HEK293T (cell line): ENCODE results near the gene HAUS5.

Experiments used
- CTCF ChIA-PET: fragments of 350-600 bp; formaldehyde crosslinking; extraction: SDS; loops from one replicate; lab custom pipeline; 2021; ENCODE audit warnings: antibody characterized with exemption, inconsistent platforms; lab: Yijun Ruan, JAX
- POLR2A ChIA-PET: fragments of 350-600 bp; formaldehyde crosslinking; extraction: SDS; loops from one replicate; lab custom pipeline; 2020; ENCODE audit warnings: antibody characterized with exemption, inconsistent platforms; lab: Yijun Ruan, JAX
- DNase-seq: peaks from one replicate; pipeline ENCODE4 v3.0.0; 2012; ENCODE audit warnings: mixed read lengths; ENCODE audit errors: extremely low spot score
- ARNT ChIP-seq: fragments of 450-650 bp; IDR thresholded peaks from 2 replicates; pipeline ENCODE4 v1.6.1; 2017; ENCODE audit warnings: mild to moderate bottlenecking
- BHLHE40 ChIP-seq: fragments of 450-650 bp; IDR thresholded peaks from 2 replicates; pipeline ENCODE4 v1.6.1; 2016; ENCODE audit warnings: mild to moderate bottlenecking, moderate library complexity, borderline replicate concordance
- CTBP1 ChIP-seq: fragments of 450-650 bp; IDR thresholded peaks from 2 replicates; pipeline ENCODE4 v1.6.1; 2016; ENCODE audit warnings: borderline replicate concordance
- ELF4 ChIP-seq: fragments of 450-650 bp; IDR thresholded peaks from 2 replicates; pipeline ENCODE4 v1.6.1; 2017; ENCODE audit warnings: antibody characterized with exemption
- FOXA1 ChIP-seq: fragments of 450-650 bp; IDR thresholded peaks from 2 replicates; pipeline ENCODE4 v1.6.1; 2016; ENCODE audit warnings: mild to moderate bottlenecking
- FOXK2 ChIP-seq: fragments of 450-650 bp; IDR thresholded peaks from 2 replicates; pipeline ENCODE4 v1.6.1; 2016; ENCODE audit warnings: mild to moderate bottlenecking
- FOXM1 ChIP-seq: fragments of 450-650 bp; IDR thresholded peaks from 2 replicates; pipeline ENCODE4 v1.6.1; 2017; ENCODE audit warnings: mild to moderate bottlenecking, borderline replicate concordance
- HDGF ChIP-seq: fragments of 450-650 bp; IDR thresholded peaks from 2 replicates; pipeline ENCODE4 v1.6.1; 2017; ENCODE audit warnings: antibody characterized with exemption, borderline replicate concordance
- L3MBTL2 ChIP-seq: fragments of 450-650 bp; conservative IDR thresholded peaks from 2 replicates; pipeline ENCODE4 v1.6.1; 2016; ENCODE audit warnings: mild to moderate bottlenecking
- LEF1 ChIP-seq: fragments of 450-650 bp; IDR thresholded peaks from 2 replicates; pipeline ENCODE4 v1.6.1; 2017; ENCODE audit warnings: mild to moderate bottlenecking, borderline replicate concordance
- NFRKB ChIP-seq: fragments of 450-650 bp; IDR thresholded peaks from 2 replicates; pipeline ENCODE4 v1.6.1; 2016; ENCODE audit warnings: mild to moderate bottlenecking, moderate library complexity
- SP1 ChIP-seq: fragments of 450-650 bp; IDR thresholded peaks from 2 replicates; pipeline ENCODE4 v1.6.1; 2017
- SUZ12 ChIP-seq: fragments of 450-650 bp; IDR thresholded peaks from 2 replicates; pipeline ENCODE4 v1.6.1; 2016; ENCODE audit warnings: mild to moderate bottlenecking
- TARDBP ChIP-seq: fragments of 450-650 bp; IDR thresholded peaks from 2 replicates; pipeline ENCODE4 v1.6.1; 2016
- ZNF384 ChIP-seq: fragments of 450-650 bp; IDR thresholded peaks from 2 replicates; pipeline ENCODE4 v1.6.1; 2016
- TF ChIP-seq, protein P1 (sequence below): fragments of 450-650 bp; IDR thresholded peaks from 2 replicates; pipeline ENCODE4 v1.6.1; 2016

HAUS5 gene

DNA sequence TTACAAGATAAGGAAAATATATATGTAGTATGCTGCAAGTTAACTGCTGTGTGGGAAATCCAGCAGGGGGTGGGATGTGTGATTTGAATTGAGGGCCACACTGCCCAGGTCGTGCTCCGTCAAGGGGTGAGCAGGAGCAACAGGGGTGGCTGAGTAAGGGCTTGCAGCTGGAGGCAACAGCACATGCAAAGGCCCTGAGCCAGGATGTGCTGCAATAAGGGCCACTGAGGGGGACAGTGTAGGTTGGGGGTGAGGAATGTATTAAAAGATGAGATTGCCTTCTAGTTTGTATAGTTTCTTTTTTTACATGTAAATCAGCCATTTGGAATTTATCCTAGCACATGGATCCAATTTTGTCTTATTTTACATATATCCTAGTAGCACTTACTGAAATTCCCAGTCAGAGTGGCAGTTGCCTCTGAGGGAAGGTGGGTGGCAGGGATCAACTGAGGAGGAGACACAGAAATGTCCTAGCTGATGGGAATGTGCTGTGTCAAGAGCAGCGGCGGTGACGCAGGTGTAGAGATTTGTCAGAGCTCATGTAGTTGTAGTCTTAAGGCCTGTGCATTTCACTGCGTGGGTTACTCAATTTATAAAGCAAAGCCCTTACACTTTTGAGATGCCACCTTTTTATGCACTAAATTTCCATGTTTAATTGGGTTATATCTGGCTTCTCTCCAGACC lies 10.9 kb downstream of the HAUS5 start:
- DNase-seq, result no peak
- POLR2A ChIA-PET, result interaction anchor here (1.0 to 2.1 kb wide), 4 partner anchors 11 to 75 kb away, joined by 3 to 8 read pairs (median 5); partner anchors contain the start of genes COX6B1 and HAUS5
- CTCF ChIA-PET, result no interaction called here
- TF ChIP-seq LEF1 (no peak), FOXK2 (no peak)

DNA sequence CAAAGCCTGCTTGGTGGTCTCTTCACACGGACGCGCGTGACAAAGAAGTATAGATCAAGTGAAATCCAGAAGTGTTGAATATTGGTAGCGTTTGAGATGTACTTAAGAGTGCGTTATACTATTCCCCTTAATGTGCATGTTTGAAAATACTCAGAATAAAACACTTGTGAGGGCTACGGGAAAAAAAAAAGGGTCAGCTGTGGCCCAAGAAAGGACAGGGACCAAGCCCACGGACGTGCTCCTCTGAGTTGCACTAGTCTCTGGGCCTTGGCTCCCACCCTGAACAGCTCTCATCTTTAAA lies 15.7 kb downstream of the HAUS5 start:
- POLR2A ChIA-PET, result interaction anchor here (0.6 to 1.0 kb wide), 4 partner anchors 10 to 118 kb away, joined by 3 to 5 read pairs (median 3); partner anchors contain the start of gene COX6B1
- no peak for DNase-seq
- CTCF ChIA-PET, result interaction anchor here (0.7 kb wide), 1 partner anchor 64 kb away, joined by 9 read pairs; no protein-coding TSS in a partner anchor
- TF ChIP-seq ARNT, result no peak
- TF ChIP-seq SP1, result no peak
- TF ChIP-seq FOXA1, result no peak
- TF ChIP-seq FOXM1, result no peak
- TF ChIP-seq NFRKB, result no peak
- TF ChIP-seq TARDBP, result no peak
- no peak for TF ChIP-seq ZNF384
- TF ChIP-seq, protein P1, sequence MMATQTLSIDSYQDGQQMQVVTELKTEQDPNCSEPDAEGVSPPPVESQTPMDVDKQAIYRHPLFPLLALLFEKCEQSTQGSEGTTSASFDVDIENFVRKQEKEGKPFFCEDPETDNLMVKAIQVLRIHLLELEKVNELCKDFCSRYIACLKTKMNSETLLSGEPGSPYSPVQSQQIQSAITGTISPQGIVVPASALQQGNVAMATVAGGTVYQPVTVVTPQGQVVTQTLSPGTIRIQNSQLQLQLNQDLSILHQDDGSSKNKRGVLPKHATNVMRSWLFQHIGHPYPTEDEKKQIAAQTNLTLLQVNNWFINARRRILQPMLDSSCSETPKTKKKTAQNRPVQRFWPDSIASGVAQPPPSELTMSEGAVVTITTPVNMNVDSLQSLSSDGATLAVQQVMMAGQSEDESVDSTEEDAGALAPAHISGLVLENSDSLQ, result no peak
- no peak for TF ChIP-seq L3MBTL2

DNA sequence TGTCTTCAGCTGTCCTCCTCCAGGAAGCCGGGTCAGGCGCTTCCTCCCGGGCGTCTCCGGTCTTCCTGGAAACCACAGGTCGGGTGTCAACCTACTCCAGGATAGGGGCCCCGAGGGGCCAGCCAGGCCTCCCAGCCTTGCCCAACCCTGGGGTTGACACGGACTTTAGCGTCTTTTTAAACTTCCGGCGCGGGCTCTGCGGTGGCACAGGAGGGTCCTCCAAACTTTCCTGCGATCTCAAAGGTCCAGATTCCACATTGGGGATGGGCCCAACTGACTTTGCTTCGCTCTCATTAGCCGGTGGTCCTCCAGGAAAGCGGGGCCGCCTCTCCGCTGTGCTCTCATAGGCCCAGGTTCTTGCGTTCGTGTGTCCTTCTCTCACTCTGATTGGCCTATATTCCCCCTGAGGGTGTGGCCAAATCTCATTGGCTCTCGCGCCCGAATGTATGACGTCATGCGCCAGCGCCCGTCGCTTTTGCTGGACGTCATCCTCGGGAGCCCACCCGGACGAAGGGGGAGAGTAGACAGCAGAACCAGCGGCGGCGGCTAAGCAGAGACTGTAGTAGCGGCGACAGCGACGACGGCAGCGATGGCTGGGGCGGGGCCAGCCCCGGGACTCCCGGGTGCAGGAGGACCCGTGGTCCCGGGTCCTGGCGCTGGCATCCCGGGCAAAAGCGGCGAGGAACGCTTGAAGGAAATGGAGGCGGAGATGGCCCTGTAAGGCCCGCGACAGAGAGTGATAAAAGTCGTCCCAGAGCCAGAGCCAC lies 16.2 kb downstream of the HAUS5 start, which contains the start of gene RBM42:
Gene RBM42, plus strand, starts transcription at position 472 of the 767 bp plus-strand sequence. Its CDS starts 118 bp downstream, at position 590.
- ChIA-PET CTCF (interaction anchor here (0.7 kb wide), 1 partner anchor 64 kb away, joined by 9 read pairs; no protein-coding TSS in a partner anchor), POLR2A (interaction anchor here (0.6 to 1.0 kb wide), 5 partner anchors 9 to 118 kb away, joined by 3 to 5 read pairs (median 3); partner anchors contain the start of gene COX6B1)
- no peak for TF ChIP-seq SUZ12
- no peak for TF ChIP-seq CTBP1
- TF ChIP-seq SP1, result peak; percentile 62; the same call in 1 of the 2 replicates
- TF ChIP-seq, protein P1, result peak; percentile 57
- TF ChIP-seq ELF4, result peak; percentile 32; the same call in 1 of the 2 replicates
- no peak for TF ChIP-seq NFRKB
- no peak for TF ChIP-seq HDGF
- no peak for TF ChIP-seq FOXA1
- TF ChIP-seq FOXK2, result no peak
- DNase-seq, result peak; percentile 99

DNA sequence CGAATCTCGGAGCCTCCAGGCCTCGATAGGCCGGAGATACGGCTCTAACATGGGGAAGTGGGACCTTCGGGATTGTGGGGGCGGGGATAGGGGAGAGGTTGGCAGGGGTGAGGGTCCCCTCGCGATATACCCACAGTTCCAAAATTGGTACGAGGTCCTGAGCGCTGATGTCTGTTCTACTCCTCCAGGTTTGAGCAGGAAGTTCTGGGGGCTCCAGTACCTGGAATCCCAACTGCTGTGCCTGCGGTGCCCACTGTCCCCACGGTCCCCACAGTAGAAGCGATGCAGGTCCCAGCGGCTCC lies 16.7 kb downstream of the HAUS5 start:
- no peak for DNase-seq
- ChIA-PET CTCF (no interaction called here), POLR2A (interaction anchor here (1.0 kb wide), 1 partner anchor 19 kb away, joined by 4 read pairs; the partner anchor contains the start of gene COX6B1)
- TF ChIP-seq HDGF, result no peak
- no peak for TF ChIP-seq BHLHE40
- TF ChIP-seq NFRKB, result no peak
- no peak for TF ChIP-seq L3MBTL2

DNA sequence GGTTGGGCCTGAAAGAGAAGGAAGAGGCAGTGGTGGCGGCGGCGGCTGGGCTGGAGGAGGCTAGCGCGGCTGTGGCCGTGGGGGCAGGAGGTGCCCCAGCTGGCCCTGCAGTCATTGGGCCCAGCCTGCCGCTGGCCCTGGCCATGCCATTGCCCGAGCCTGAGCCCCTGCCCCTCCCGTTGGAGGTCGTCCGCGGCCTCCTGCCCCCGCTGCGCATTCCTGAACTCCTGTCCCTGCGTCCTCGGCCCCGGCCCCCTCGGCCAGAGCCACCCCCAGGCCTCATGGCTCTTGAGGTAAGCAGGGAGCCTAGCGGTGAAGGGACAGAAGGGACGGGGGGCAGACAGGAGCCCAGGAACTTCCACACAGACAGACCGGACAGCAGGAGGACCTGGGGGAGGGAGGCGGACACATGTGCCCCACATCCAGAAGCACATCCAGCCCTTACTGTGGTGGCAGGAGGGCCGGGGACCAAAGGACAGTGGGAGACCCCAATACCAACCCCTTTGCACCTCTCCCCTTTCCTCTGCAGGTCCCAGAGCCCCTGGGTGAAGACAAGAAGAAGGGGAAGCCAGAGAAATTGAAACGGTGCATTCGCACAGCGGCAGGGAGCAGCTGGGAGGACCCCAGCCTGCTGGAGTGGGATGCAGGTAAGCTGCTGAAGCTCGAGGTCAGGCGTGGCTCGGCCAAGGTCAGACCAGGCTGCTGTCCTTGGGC lies 21.3 kb downstream of the HAUS5 start:
- DNase-seq, result no peak
- no peak for TF ChIP-seq SP1
- no peak for TF ChIP-seq LEF1
- no peak for TF ChIP-seq L3MBTL2
- no peak for TF ChIP-seq SUZ12
- TF ChIP-seq TARDBP, result no peak
- TF ChIP-seq BHLHE40, result no peak
- no peak for TF ChIP-seq FOXK2
- TF ChIP-seq HDGF, result no peak
- TF ChIP-seq, protein P1, result no peak
- no peak for TF ChIP-seq ARNT
- TF ChIP-seq CTBP1, result no peak
- no peak for TF ChIP-seq FOXM1
- no peak for TF ChIP-seq FOXA1
- no peak for TF ChIP-seq ZNF384
- TF ChIP-seq NFRKB, result no peak
- no peak for TF ChIP-seq ELF4
- ChIA-PET CTCF (no interaction called here), POLR2A (no interaction called here)

DNA sequence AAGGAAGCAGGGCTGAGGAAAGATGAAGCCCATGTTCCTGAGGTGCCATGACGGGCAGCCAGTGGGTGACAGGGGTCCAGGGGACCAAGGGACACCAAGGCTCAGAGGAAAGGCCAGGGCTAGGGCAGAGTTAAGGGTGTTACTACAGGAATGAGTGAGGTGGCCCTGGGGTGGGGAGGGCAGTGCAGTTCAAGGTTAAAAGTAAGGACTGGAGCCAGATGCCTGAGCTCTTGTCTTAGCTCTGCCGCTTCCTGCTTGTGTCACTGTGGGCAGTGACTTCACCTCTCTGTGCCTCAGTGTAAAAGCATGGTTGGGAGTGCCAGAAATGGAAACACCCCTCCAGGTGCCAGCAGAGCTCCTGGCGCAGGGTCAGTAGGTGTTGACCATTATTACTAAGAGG lies 24.1 kb downstream of the HAUS5 start:
- POLR2A ChIA-PET, result no interaction called here
- CTCF ChIA-PET, result no interaction called here
- DNase-seq, result no peak
- no peak for TF ChIP-seq BHLHE40
